ENCODE results near the gene ATG10.
"Not testable (repeated sequence)": the region's sequence is repeated elsewhere in the genome, so short reads cannot be mapped to it uniquely, and the experiment has no call there.

Gene ATG10

DNA sequence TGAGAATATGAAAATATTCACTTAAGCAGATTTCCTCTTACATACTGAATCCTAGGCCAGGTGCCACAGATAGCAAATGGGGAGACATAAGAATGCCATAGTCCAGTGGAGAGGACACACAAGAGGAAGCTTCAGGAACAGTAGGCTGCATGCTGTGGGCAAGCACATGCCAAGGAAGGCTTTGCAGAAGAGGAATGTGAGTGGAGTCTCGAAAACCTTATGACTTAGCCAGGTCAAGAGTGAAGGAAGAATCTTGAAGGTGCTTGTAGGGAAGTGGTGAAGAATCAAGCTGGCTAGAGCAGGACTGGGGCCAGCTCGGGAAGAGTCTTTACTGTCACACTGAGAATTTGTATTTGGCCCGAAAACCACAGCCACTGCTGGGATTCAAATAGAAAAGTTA is 285.9 kb downstream of the ATG10 start:
- H2BK15ac ChIP-seq (replicated peaks; ENCODE audit: low read depth): no peak overlapping the region
- peak; percentile 45 for DNase-seq
- no peak overlapping the region for H2BK120ac ChIP-seq (ENCODE audit: low read depth, low read length)
- H4K8ac ChIP-seq (ENCODE audit: low read depth, low read length): no peak overlapping the region
- no peak overlapping the region for H3K4me2 ChIP-seq (ENCODE audit: low read length)
- no peak overlapping the region for H3K56ac ChIP-seq (ENCODE audit: low read length)
- WGBS (ENCODE audit: extremely low coverage, insufficient coverage, low lambda C conversion rate): no CpG with 5 or more reads among the region's 3 CpGs
- no peak overlapping the region for H2BK5ac ChIP-seq (ENCODE audit: low read length)
- H3K79me2 ChIP-seq (ENCODE audit: control insufficient read depth, insufficient read depth, low read length): no peaks in the 10 kb centered on the region
- H3K27ac ChIP-seq (ENCODE audit: low read depth, low read length): no peak overlapping the region
- H3K4me3 ChIP-seq (ENCODE audit: low read length): no peak overlapping the region
- no peaks in the 10 kb centered on the region for H3K4me1 ChIP-seq (ENCODE audit: control insufficient read depth, low read depth, low read length)
- no peak overlapping the region for H3K23ac ChIP-seq (ENCODE audit: low read length)
- no peak overlapping the region for H3K18ac ChIP-seq (ENCODE audit: low read length)
- no peaks in the 10 kb centered on the region for H3K36me3 ChIP-seq (ENCODE audit: control insufficient read depth, insufficient read depth, low read length)
- no peak overlapping the region for H2AK5ac ChIP-seq (ENCODE audit: low read length)
- no peak overlapping the region for H3K9ac ChIP-seq (ENCODE audit: low read length)
- no peak overlapping the region for H3K4ac ChIP-seq (ENCODE audit: low read depth, low read length)
- H3K79me1 ChIP-seq (ENCODE audit: low read length): no peaks in the 10 kb centered on the region
- H3K27me3 ChIP-seq (ENCODE audit: insufficient read depth, low read length, poor library complexity): no peaks in the 10 kb centered on the region
- H4K5ac ChIP-seq (ENCODE audit: low read length): no peak overlapping the region

DNA sequence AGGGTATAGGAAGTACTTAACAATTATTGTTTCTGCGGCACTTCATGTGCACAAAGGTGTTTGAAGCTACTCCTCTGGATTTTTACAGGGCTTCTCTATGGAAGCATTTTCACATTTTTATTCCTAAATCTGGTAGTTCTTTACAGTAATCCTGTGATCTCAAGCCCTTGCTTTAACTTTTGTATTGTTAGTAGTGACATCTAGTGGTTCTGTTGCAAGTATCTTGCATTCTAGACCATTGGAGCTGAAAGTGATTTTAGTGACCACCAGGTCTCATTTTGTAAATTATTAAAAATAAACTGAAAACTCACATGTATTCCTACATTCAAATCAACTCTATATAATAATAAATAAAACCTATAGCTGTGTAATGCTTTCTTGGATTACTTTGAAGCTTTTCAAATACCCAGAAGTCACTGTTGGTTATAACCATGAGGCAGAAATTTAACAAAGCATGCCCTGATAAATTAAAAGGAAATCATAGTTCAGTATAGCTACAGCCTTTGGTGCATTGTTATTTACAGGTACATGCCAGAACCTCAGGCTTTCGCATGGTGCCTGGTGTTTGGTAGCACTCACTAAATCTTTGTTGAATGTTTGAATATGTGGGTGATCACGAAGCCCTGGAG is 287.5 kb downstream of the ATG10 start:
- H3K23ac ChIP-seq (ENCODE audit: low read length): no peak overlapping the region
- no peaks in the 10 kb centered on the region for H3K79me2 ChIP-seq (ENCODE audit: control insufficient read depth, insufficient read depth, low read length)
- H2BK15ac ChIP-seq (replicated peaks; ENCODE audit: low read depth): no peak overlapping the region
- H3K79me1 ChIP-seq (ENCODE audit: low read length): no peaks in the 10 kb centered on the region
- no peak overlapping the region for H3K4me2 ChIP-seq (ENCODE audit: low read length)
- no peak overlapping the region for H3K4me3 ChIP-seq (ENCODE audit: low read length)
- no peaks in the 10 kb centered on the region for H3K36me3 ChIP-seq (ENCODE audit: control insufficient read depth, insufficient read depth, low read length)
- no peak overlapping the region for H3K27ac ChIP-seq (ENCODE audit: low read depth, low read length)
- H4K5ac ChIP-seq (ENCODE audit: low read length): no peak overlapping the region
- no peak overlapping the region for H2BK120ac ChIP-seq (ENCODE audit: low read depth, low read length)
- H3K18ac ChIP-seq (ENCODE audit: low read length): no peak overlapping the region
- no peak overlapping the region for H4K8ac ChIP-seq (ENCODE audit: low read depth, low read length)
- no peak overlapping the region for H3K9ac ChIP-seq (ENCODE audit: low read length)
- peak; percentile 39 for DNase-seq
- H2BK5ac ChIP-seq (ENCODE audit: low read length): no peak overlapping the region
- H3K4ac ChIP-seq (ENCODE audit: low read depth, low read length): no peak overlapping the region
- H2AK5ac ChIP-seq (ENCODE audit: low read length): no peak overlapping the region
- WGBS (ENCODE audit: extremely low coverage, insufficient coverage, low lambda C conversion rate): no CpG with 5 or more reads among the region's 3 CpGs
- no peaks in the 10 kb centered on the region for H3K27me3 ChIP-seq (ENCODE audit: insufficient read depth, low read length, poor library complexity)
- H3K56ac ChIP-seq (ENCODE audit: low read length): no peak overlapping the region
- no peaks in the 10 kb centered on the region for H3K4me1 ChIP-seq (ENCODE audit: control insufficient read depth, low read depth, low read length)

DNA sequence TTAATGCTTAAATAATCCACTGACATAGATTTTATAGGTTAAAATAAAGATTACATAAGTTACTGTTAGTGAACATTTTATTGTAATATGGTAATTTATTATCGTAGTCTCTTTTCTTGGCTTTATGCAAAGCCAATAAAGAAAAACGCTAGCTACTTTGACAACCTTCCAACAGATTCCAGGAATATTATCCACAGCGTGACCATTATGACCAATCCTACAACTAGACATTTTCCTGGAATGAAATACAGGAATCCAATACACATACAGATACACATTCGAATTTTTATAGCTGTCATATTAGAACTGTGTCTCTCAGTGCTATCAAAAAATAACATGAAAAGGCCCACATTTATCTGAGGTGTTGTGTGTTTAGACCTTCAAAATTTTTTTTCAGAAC is 293.2 kb downstream of the ATG10 start:
- no peak overlapping the region for H4K5ac ChIP-seq (ENCODE audit: low read length)
- H4K8ac ChIP-seq (ENCODE audit: low read depth, low read length): no peak overlapping the region
- WGBS (ENCODE audit: extremely low coverage, insufficient coverage, low lambda C conversion rate): 100% methylated on average over 1 of the region's 4 CpGs
- no peaks in the 10 kb centered on the region for H3K79me1 ChIP-seq (ENCODE audit: low read length)
- no peak overlapping the region for H3K4me2 ChIP-seq (ENCODE audit: low read length)
- H3K9ac ChIP-seq (ENCODE audit: low read length): no peak overlapping the region
- H3K36me3 ChIP-seq (ENCODE audit: control insufficient read depth, insufficient read depth, low read length): no peaks in the 10 kb centered on the region
- H3K27ac ChIP-seq (ENCODE audit: low read depth, low read length): no peak overlapping the region
- H3K4me1 ChIP-seq (ENCODE audit: control insufficient read depth, low read depth, low read length): no peaks in the 10 kb centered on the region
- H2AK5ac ChIP-seq (ENCODE audit: low read length): no peak overlapping the region
- H3K56ac ChIP-seq (ENCODE audit: low read length): no peak overlapping the region
- H3K4me3 ChIP-seq (ENCODE audit: low read length): no peak overlapping the region
- DNase-seq: no peak
- no peak overlapping the region for H2BK120ac ChIP-seq (ENCODE audit: low read depth, low read length)
- H3K23ac ChIP-seq (ENCODE audit: low read length): no peak overlapping the region
- H2BK5ac ChIP-seq (ENCODE audit: low read length): no peak overlapping the region
- no peaks in the 10 kb centered on the region for H3K27me3 ChIP-seq (ENCODE audit: insufficient read depth, low read length, poor library complexity)
- H3K4ac ChIP-seq (ENCODE audit: low read depth, low read length): no peak overlapping the region
- no peak overlapping the region for H2BK15ac ChIP-seq (replicated peaks; ENCODE audit: low read depth)
- no peaks in the 10 kb centered on the region for H3K79me2 ChIP-seq (ENCODE audit: control insufficient read depth, insufficient read depth, low read length)
- H3K18ac ChIP-seq (ENCODE audit: low read length): no peak overlapping the region

DNA sequence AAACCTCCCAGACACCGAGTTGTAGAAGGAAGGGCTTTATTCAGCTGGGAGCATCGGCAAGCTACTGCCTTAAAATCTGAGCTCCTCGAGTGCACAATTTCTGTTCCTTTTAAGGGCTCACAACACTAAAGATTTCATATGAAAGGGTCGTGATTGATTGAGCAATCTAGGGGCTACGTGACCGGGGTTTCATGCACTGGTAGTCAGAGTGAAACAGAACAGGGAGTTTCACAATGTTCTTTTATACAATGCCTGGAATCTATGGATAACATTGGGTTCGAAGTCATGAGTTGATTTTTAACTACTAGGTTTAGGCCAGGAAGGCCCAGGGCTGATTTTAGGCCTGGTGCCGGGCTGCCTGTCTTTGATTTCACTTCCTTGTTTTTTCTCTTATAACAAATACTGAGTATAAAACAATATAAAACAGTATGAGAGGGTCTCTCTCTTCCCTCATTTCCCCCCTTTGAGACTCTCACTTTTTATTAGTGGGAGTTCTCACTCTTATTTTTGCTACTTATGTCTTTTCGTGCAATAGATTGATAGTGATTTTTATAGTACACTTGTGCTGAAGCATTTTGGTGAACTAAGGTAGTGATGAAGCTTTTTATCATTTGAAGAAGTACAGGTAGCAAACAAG is 295.6 kb downstream of the ATG10 start:
- not testable (repeated sequence) for H2BK5ac ChIP-seq (ENCODE audit: low read length); H3K4me2 ChIP-seq (ENCODE audit: low read length); H3K4ac ChIP-seq (ENCODE audit: low read depth, low read length); H3K18ac ChIP-seq (ENCODE audit: low read length); H3K79me1 ChIP-seq (ENCODE audit: low read length); H3K4me1 ChIP-seq (ENCODE audit: control insufficient read depth, low read depth, low read length); H3K79me2 ChIP-seq (ENCODE audit: control insufficient read depth, insufficient read depth, low read length); H4K8ac ChIP-seq (ENCODE audit: low read depth, low read length); H3K23ac ChIP-seq (ENCODE audit: low read length); H3K27ac ChIP-seq (ENCODE audit: low read depth, low read length); DNase-seq; H4K5ac ChIP-seq (ENCODE audit: low read length); H3K36me3 ChIP-seq (ENCODE audit: control insufficient read depth, insufficient read depth, low read length); H3K27me3 ChIP-seq (ENCODE audit: insufficient read depth, low read length, poor library complexity); H3K4me3 ChIP-seq (ENCODE audit: low read length); H3K56ac ChIP-seq (ENCODE audit: low read length); H2BK15ac ChIP-seq (replicated peaks; ENCODE audit: low read depth); H2AK5ac ChIP-seq (ENCODE audit: low read length); H2BK120ac ChIP-seq (ENCODE audit: low read depth, low read length); H3K9ac ChIP-seq (ENCODE audit: low read length)
- WGBS (ENCODE audit: extremely low coverage, insufficient coverage, low lambda C conversion rate): no CpG with 5 or more reads among the region's 9 CpGs

GRCh38 chr5:82269363-82269762 is 297.5 kb downstream of the ATG10 start:
- H3K18ac ChIP-seq (ENCODE audit: low read length); H3K4me2 ChIP-seq (ENCODE audit: low read length); H3K23ac ChIP-seq (ENCODE audit: low read length); H3K79me1 ChIP-seq (ENCODE audit: low read length); DNase-seq; H3K56ac ChIP-seq (ENCODE audit: low read length); H3K79me2 ChIP-seq (ENCODE audit: control insufficient read depth, insufficient read depth, low read length); H3K9ac ChIP-seq (ENCODE audit: low read length); H4K5ac ChIP-seq (ENCODE audit: low read length); H2BK15ac ChIP-seq (replicated peaks; ENCODE audit: low read depth); H2AK5ac ChIP-seq (ENCODE audit: low read length); H3K27me3 ChIP-seq (ENCODE audit: insufficient read depth, low read length, poor library complexity); H2BK5ac ChIP-seq (ENCODE audit: low read length); H4K8ac ChIP-seq (ENCODE audit: low read depth, low read length); H3K27ac ChIP-seq (ENCODE audit: low read depth, low read length); H3K4me3 ChIP-seq (ENCODE audit: low read length); H3K4ac ChIP-seq (ENCODE audit: low read depth, low read length); H3K4me1 ChIP-seq (ENCODE audit: control insufficient read depth, low read depth, low read length); H2BK120ac ChIP-seq (ENCODE audit: low read depth, low read length); H3K36me3 ChIP-seq (ENCODE audit: control insufficient read depth, insufficient read depth, low read length): not testable (repeated sequence)
- WGBS (ENCODE audit: extremely low coverage, insufficient coverage, low lambda C conversion rate): no CpG with 5 or more reads among the region's 2 CpGs
